ENCODE data around the gene RIPOR3.
"Not testable (repeated sequence)": the region's sequence is repeated elsewhere in the genome, so short reads cannot be mapped to it uniquely, and the experiment has no call there.

RIPOR3 gene

GRCh38 chr20:50585214-50585613, 106.1 kb downstream of the RIPOR3 start:
- DNase-seq: no peak

- no peak for DNase-seq
Observed at GRCh38 chr20:50584687-50585086, 106.7 kb downstream of the RIPOR3 start.

- DNase-seq: no peak
Observed at GRCh38 chr20:50583442-50584150, 107.7 kb downstream of the RIPOR3 start.

- DNase-seq: no peak
Observed at GRCh38 chr20:50582591-50583234, 108.6 kb downstream of the RIPOR3 start.

- no peak for DNase-seq
Observed at GRCh38 chr20:50582092-50582491, 109.2 kb downstream of the RIPOR3 start.

- no peak for DNase-seq
Observed at GRCh38 chr20:50580842-50581544, 110.3 kb downstream of the RIPOR3 start.

- no peak for DNase-seq
Observed at GRCh38 chr20:50580016-50580747, 111.2 kb downstream of the RIPOR3 start.

- no peak for DNase-seq
Observed at GRCh38 chr20:50579511-50579910, 111.8 kb downstream of the RIPOR3 start.

GRCh38 chr20:50578778-50579165, 112.6 kb downstream of the RIPOR3 start:
- DNase-seq: no peak

- no peak for DNase-seq
Observed at GRCh38 chr20:50578061-50578777, 113.1 kb downstream of the RIPOR3 start.

GRCh38 chr20:50577175-50578018, 113.9 kb downstream of the RIPOR3 start:
- DNase-seq: no peak

- DNase-seq: peak; percentile 67
Observed at GRCh38 chr20:50575865-50576720, 115.2 kb downstream of the RIPOR3 start.

GRCh38 chr20:50574586-50574985, 116.8 kb downstream of the RIPOR3 start:
- DNase-seq: no peak

- no peak for DNase-seq
Observed at GRCh38 chr20:50574108-50574507, 117.2 kb downstream of the RIPOR3 start.

GRCh38 chr20:50572938-50573777, 118.2 kb downstream of the RIPOR3 start:
- DNase-seq: no peak

- no peak for DNase-seq
Observed at GRCh38 chr20:50571466-50571865, 119.9 kb downstream of the RIPOR3 start.

- peak; percentile 56 for DNase-seq
Observed at GRCh38 chr20:50569864-50570836, 121.2 kb downstream of the RIPOR3 start.

- not testable (repeated sequence) for DNase-seq
Observed at GRCh38 chr20:50569487-50569863, 121.9 kb downstream of the RIPOR3 start.

Measured in stimulated activated CD4-positive, alpha-beta T cell treated with anti-CD3 and anti-CD28 coated beads, Interleukin-1b, Interleukin-23, amount 100 ng/mL, for 48 hours (primary cell).